Heart right ventricle (tissue), 16 donors: Measurements from ENCODE around the gene COL10A1. TPM values are rescaled to one million over a fixed set of nuclear protein-coding genes. Genes with fewer than 3 reads are reported as not detected.
"Not testable (repeated sequence)": the region's sequence is repeated elsewhere in the genome, so short reads cannot be mapped to it uniquely, and the experiment has no call there.

Experiments
- ATAC-seq, 8 donors: fragments of 200-7000 bp; cut with Tn5 transposase; one replicate each; pipeline ENCODE4 v1.9.1; 2020; ENCODE audit warnings: mild to moderate bottlenecking in 8 of 8, moderate library complexity in 8 of 8, moderate number of reproducible peaks in 1 of 8
- DNase-seq, 2 donors: peaks; one replicate each; pipeline ENCODE4 v3.0.0-alpha.2; 2020
- H3K27ac ChIP-seq, 10 donors: fragments of 200-600 bp; sonication (generic) in 2 of 10; one replicate each; pipeline versions ENCODE4 v1.5.0 to v1.8.0; 2020 to 2022; ENCODE audit warnings: mild to moderate bottlenecking in 3 of 10
- H3K27me3 ChIP-seq, 7 donors: fragments of 200-600 bp; one replicate each; pipeline ENCODE4 v1.8.0; 2021 to 2022; ENCODE audit warnings: mild to moderate bottlenecking in 2 of 7
- H3K36me3 ChIP-seq, 9 donors: fragments of 200-600 bp; sonication (generic) in 1 of 9; one replicate each; pipeline versions ENCODE4 v1.5.0 to v1.8.0; 2020 to 2022; ENCODE audit warnings: mild to moderate bottlenecking in 2 of 9
- H3K4me1 ChIP-seq, 9 donors: fragments of 200-600 bp; sonication (generic) in 1 of 9; one replicate each; pipeline versions ENCODE4 v1.5.0 to v1.8.0; 2020 to 2022; ENCODE audit warnings: mild to moderate bottlenecking in 4 of 9
- H3K4me3 ChIP-seq, 10 donors: fragments of 200-600 bp; sonication (generic) in 2 of 10; one replicate each; pipeline versions ENCODE4 v1.5.0 to v1.8.0; 2020 to 2022; ENCODE audit warnings: mild to moderate bottlenecking in 7 of 10, moderate library complexity in 2 of 10
- H3K9me3 ChIP-seq, 11 donors: fragments of 200-600 bp in 10 of 11; sonication (generic) in 2 of 11; one replicate each; pipeline versions ENCODE4 v1.5.0 to v1.8.0; 2013 to 2022; ENCODE audit warnings: mild to moderate bottlenecking in 2 of 11, control low read depth in 1 of 11, moderate library complexity in 1 of 11
- CTCF ChIP-seq, 9 donors: fragments of 200-600 bp; sonication (generic) in 2 of 9; IDR thresholded peaks; one replicate each; pipeline versions ENCODE4 v1.5.0 to v1.8.0; 2021 to 2022; ENCODE audit warnings: antibody characterized with exemption in 9 of 9, mild to moderate bottlenecking in 5 of 9, moderate library complexity in 1 of 9
- WGBS, 2 donors: extraction: QIAGEN DNeasy Blood & Tissue Kit; methylation state at CpG; one replicate each; pipeline ENCODE4 v1.1.7; 2013; ENCODE audit warnings: inconsistent platforms in 1 of 2; 5-methylcytosine and 5-hydroxymethylcytosine counted together
- intact Hi-C, 10 donors: fragments of 100-400 bp; cut with DNase I; formaldehyde crosslinking; loops; one replicate each; pipeline versions ENCODE4 v1.11.1 to v1.14.2; 2022
- polyA plus RNA-seq, 2 donors: library from polyadenylated mRNA; stranded (reverse); fragments of 200-250 nt; gene quantifications; one replicate each; pipeline ENCODE4 v1.2.3, GENCODE V29; 2013
- total RNA-seq, 10 donors: library from RNA; stranded (reverse); fragmentation: NEBNext Ultra II Directional in 3 of 10; extraction: Animal tissue kit (Norgen Biotek cat#: 25700) in 3 of 10; gene quantifications; one replicate each; pipeline versions ENCODE4 v1.2.1 to v1.2.4, GENCODE V29; 2021 to 2023
- donor health status: Arrhythmogenic right ventricular cardiomyopathy.
- donor health status: ischemic (EF 13 %, LVEDD 7.1; RV severe dilation, severe dysfunction).
- donor health status: healthy with polysubstance abuse.
- donor health status: DM: no; HTN: yes; CAD: no.
- donor health status: DM: no; HTN: no; CAD: no.
- donor health status: ischemic (EF 25% LVEDD 6.9; RV normal size, moderate dysfunction).
- donor health status: ischemic (EF 25% LVEDD 5.7; RV mildly dilated, moderate dysfunction).
- donor health status: healthy.
- donor health status: DM: yes; HTN: yes; CAD: no.
- donor health status: Ischemic cardiomyopathy.
- donor health status: ischemic (EF 35%, LVEDD 5.7; RV mildly dilated, moderate dysfunction).
- donor health status: nonischemic (EF 11% LVEDD 7.7; RV severe dilation, severe dysfunction).
- donor health status: DM: yes; HTN: yes; CAD: no.
- donor health status: PGD.
- donor health status: ischemic (EF 29% LVEDD 5.4; RV normal size, mild dysfunction).
- donor health status: nonischemic (EF 23%, LVEDD 6.1; RV moderate dilation, normal function).

Gene COL10A1
- total and polyA plus RNA-seq, 12 donors = 0.01 to 3.1 (median 0.15) TPM; not detected in 5

GRCh38 chr6:116096979-116097816 lies 28.7 kb downstream of the COL10A1 start:
- Histone ChIP-seq H3K27me3 (no peaks in the 10 kb centered on the region), H3K9me3 (peaks cover 0 to 14% (median 6%) of the 10 kb centered on the region in 11 donors), H3K27ac (no peak overlapping the region), H3K4me1 (peaks cover 0 to 42% (median 17%) of the 10 kb centered on the region in 9 donors), H3K36me3 (no peaks in the 10 kb centered on the region), H3K4me3 (no peak overlapping the region)
- DNase-seq (no peak), ATAC-seq (no peak)
- peak; percentile 23 to 74 (median 59) for TF ChIP-seq CTCF (IDR thresholded peaks at IDR 0.05)
- 30 to 57% methylated on average over 2 of the region's 2 CpGs for WGBS, 2 donors
- intact Hi-C loops = loop anchor here in 7 of 10 donors (2.0 to 5.0 kb wide), 3 partner anchors 40 to 86 kb away; no protein-coding TSS in a partner anchor

DNA sequence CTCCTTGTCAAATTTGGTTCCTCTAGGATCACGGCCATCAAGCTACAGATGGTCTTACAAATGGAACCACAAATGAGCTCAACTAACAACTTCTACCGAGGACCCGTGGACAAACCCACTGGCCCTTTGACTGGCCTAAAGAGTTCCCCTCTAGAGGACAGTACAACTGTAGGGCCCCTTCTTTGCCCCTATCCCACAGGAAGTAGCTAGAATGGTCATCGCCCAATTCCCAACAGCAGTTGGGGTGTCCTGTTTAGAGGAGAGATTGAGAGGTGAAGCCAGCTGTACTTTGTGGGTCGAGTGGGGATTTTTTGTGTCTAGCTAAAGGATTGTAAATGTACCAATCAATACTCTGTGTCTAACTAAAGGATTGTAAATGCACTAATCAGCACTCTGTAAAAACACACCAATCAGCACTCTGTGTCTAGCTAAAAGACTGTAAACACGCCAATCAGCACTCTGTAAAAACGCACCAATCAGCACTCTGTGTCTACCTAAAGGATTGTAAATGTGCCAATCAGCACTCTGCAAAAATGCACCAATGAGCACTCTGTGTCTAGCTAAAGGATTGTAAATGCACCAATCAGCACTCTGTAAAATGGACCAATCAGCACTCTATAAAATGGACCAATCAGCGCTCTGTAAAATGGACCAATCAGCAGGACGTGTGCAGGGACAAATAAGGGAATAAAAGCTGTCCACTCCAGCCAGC lies 29.7 kb downstream of the COL10A1 start:
- Histone ChIP-seq H3K4me1 (peaks cover 0 to 32% (median 9%) of the 10 kb centered on the region in 9 donors), H3K9me3 (peaks cover 0 to 22% (median 6%) of the 10 kb centered on the region in 11 donors)
- ATAC-seq, H3K27ac ChIP-seq, H3K27me3 ChIP-seq, DNase-seq, H3K4me3 ChIP-seq, H3K36me3 ChIP-seq: not testable (repeated sequence)
- intact Hi-C loops = loop anchor here in 7 of 10 donors (2.0 to 5.0 kb wide), 3 partner anchors 39 to 85 kb away; no protein-coding TSS in a partner anchor
- whole genome bisulfite sequencing, 2 donors = 90% methylated on average over 9 of the region's 9 CpGs

DNA sequence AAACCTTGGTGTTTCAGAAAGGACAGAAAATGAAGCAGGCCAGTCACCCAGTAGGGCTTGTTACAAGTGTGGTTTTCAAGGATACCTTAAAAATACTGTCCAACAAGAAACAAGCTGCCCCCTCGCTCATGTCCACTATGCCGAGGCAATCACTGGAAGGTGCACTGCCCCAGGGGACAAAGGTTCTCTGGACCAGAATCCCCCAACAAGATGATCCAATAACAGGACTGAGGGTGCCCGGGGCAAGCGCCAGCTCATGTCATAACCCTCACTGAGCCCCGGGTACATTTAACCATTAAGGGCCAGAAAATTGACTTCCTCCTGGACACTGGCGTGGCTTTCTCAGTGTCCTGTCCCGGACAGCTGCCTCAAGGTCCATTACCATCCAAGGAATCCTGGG lies 31.9 kb downstream of the COL10A1 start:
- Histone ChIP-seq H3K27ac (peak overlapping the region in 9 of 10 donors; percentile 30 to 64 (median 50)), H3K27me3 (no peaks in the 10 kb centered on the region), H3K4me3 (no peak overlapping the region), H3K9me3 (peaks cover 0 to 22% (median 6%) of the 10 kb centered on the region in 11 donors), H3K36me3 (no peaks in the 10 kb centered on the region), H3K4me1 (peaks cover 0 to 23% (median 7%) of the 10 kb centered on the region in 9 donors)
- ATAC-seq (no peak), DNase-seq (no peak)
- 91 to 93% methylated on average over 7 of the region's 7 CpGs for WGBS, 2 donors
- intact Hi-C loops = loop anchor here in 1 of 10 donors (1.0 kb wide), 1 partner anchor 84 kb away; no protein-coding TSS in a partner anchor
- no peak for TF ChIP-seq CTCF (IDR thresholded peaks at IDR 0.05)

DNA sequence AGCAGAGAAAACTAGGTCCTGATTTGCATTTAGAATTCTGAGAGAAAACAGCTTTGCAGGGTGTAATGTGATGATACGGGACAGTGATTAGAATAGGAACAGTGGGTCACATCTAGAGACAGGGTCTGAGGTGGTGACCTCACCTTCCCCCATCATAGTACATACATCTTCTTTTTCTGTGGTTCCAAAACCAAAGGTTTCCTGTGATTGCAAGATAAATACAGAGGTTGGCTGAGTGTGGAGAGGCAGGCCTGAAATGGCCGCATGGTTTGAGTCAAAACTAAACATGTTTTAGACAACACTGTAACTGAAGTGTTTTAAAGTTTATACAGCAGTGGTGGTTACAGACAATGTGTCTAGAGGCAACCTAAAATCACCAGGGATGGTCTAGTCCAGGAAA lies 35.7 kb downstream of the COL10A1 start:
- peaks cover 0 to 8% (median 0%) of the 10 kb centered on the region in 11 donors for H3K9me3 ChIP-seq
- no peak overlapping the region for H3K27ac ChIP-seq
- H3K27me3 ChIP-seq = no peaks in the 10 kb centered on the region
- peaks cover 0 to 18% (median 9%) of the 10 kb centered on the region in 9 donors for H3K4me1 ChIP-seq
- H3K36me3 ChIP-seq = no peaks in the 10 kb centered on the region
- no peak for ATAC-seq
- no peak for DNase-seq
- TF ChIP-seq CTCF (IDR thresholded peaks at IDR 0.05) = no peak
- 90 to 91% methylated on average over 2 of the region's 2 CpGs for WGBS, 2 donors
- no peak overlapping the region for H3K4me3 ChIP-seq
- intact Hi-C loops = no loop called here
